Upper lobe of left lung (tissue), 4 donors: Measurements from ENCODE around the gene GMDS.

Source experiments
- CTCF ChIP-seq, 6 experiments: fragments of 450-650 bp in 4 of 6; fragments of 200-600 bp in 2 of 6; sonication (generic) in 2 of 6; IDR thresholded peaks; one replicate each; pipeline ENCODE4 v1.5.1; 2016 to 2019; ENCODE audit warnings: antibody characterized with exemption in 6 of 6
- POLR2A ChIP-seq, 4 donors: fragments of 450-650 bp; IDR thresholded peaks; one replicate each; pipeline ENCODE4 v1.5.1; 2016 to 2017; ENCODE audit warnings: antibody characterized with exemption in 4 of 4, mild to moderate bottlenecking in 2 of 4

- no peak for TF ChIP-seq CTCF (IDR thresholded peaks at IDR 0.05)
- TF ChIP-seq POLR2A (IDR thresholded peaks at IDR 0.05) = no peak
Observed at GRCh38 chr6:1871724-1872315, 373.6 kb downstream of the GMDS start.
